ENCODE results near the gene CDKN2B. TPM values are rescaled to one million over a fixed set of nuclear protein-coding genes. Genes with fewer than 3 reads are reported as not detected.

The CDKN2B gene
- total RNA-seq, 2 experiments from 2014 or later, result not detected

DNA sequence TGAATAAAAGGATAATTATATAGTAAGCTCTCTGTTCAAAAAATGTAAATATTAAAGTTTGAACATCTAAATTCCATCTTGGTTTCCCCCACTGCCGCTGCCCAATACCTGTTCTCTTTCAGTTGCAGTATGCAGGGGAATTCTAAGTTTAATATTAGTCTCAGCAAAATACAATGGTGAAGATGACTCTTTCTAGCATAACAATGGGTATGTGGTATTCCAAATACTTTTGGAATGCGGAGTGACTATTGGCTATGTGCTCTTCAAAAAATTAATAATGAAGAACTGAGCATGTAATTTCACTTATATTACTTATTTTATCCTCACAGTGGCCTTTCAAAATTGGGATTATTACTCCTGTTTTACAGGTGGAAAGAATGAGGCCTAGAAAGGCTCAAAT is 11.1 kb downstream of the CDKN2B start:
- Mint-ChIP-seq H3K4me1 (ENCODE audit: low read depth) (peaks cover 11% of the 10 kb centered on the region), H3K27ac (no peak overlapping the region), H3K4me3 (peak overlapping the region; percentile 14), H3K9me3 (no peaks in the 10 kb centered on the region), H3K36me3 (ENCODE audit: low read depth) (peaks cover 10% of the 10 kb centered on the region), H3K27me3 (peaks cover 64% of the 10 kb centered on the region)
- intact Hi-C loops (cut with DNase I, micrococcal nuclease), result no loop called here
- ChIA-PET CTCF (interaction anchor here (1.0 kb wide), 1 partner anchor 11 kb away, joined by 3 read pairs; no protein-coding TSS in a partner anchor), POLR2A (interaction anchor here (0.9 kb wide), 1 partner anchor 9 kb away, joined by 3 read pairs; no protein-coding TSS in a partner anchor)
- no peak overlapping the region for H3K27ac ChIP-seq (ENCODE audit: low read depth in 1 of 2, low read length in 2 of 2)
- peaks cover 0 to 23% of the 10 kb centered on the region in 2 experiments for H3K27me3 ChIP-seq (ENCODE audit: control insufficient read depth in 1 of 2, insufficient read depth in 2 of 2, low read length in 2 of 2)
- DNase-seq (no peak), ATAC-seq (ENCODE audit: poor library complexity) (no peak)
- no peaks in the 10 kb centered on the region for H3K9me3 ChIP-seq (ENCODE audit: control insufficient read depth in 1 of 2, insufficient read depth in 1 of 2, low read length in 2 of 2)
- TF ChIP-seq, protein P1, sequence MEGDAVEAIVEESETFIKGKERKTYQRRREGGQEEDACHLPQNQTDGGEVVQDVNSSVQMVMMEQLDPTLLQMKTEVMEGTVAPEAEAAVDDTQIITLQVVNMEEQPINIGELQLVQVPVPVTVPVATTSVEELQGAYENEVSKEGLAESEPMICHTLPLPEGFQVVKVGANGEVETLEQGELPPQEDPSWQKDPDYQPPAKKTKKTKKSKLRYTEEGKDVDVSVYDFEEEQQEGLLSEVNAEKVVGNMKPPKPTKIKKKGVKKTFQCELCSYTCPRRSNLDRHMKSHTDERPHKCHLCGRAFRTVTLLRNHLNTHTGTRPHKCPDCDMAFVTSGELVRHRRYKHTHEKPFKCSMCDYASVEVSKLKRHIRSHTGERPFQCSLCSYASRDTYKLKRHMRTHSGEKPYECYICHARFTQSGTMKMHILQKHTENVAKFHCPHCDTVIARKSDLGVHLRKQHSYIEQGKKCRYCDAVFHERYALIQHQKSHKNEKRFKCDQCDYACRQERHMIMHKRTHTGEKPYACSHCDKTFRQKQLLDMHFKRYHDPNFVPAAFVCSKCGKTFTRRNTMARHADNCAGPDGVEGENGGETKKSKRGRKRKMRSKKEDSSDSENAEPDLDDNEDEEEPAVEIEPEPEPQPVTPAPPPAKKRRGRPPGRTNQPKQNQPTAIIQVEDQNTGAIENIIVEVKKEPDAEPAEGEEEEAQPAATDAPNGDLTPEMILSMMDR (IDR thresholded peaks at IDR 0.05), result no peak
- H3K36me3 ChIP-seq (ENCODE audit: insufficient read depth, low read length), result no peaks in the 10 kb centered on the region
- no peak overlapping the region for H3K4me3 ChIP-seq (ENCODE audit: low read length)
- peaks cover 20% of the 10 kb centered on the region for H3K4me1 ChIP-seq (ENCODE audit: insufficient read depth, low read length)

DNA sequence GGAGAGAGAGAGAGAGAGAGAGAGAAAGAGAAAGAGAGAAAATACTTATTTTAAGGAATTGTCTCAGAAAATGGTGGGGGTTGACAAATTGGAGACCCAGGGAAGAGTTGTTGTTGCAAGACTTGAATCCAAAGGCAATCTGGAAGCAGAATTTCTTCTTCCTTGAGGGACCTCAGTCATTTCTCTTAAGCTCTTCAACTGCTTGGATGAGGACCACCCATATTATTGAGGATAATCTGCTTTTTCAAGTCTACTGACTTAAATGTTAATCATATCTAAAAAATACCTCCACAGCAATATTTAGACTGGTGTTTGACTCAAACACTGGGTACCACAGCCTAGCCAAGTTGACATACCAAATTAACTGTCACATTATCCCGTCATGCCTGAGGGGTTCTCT is 11.6 kb downstream of the CDKN2B start:
- Histone ChIP-seq H3K9me3 (ENCODE audit: control insufficient read depth in 1 of 2, insufficient read depth in 1 of 2, low read length in 2 of 2) (no peaks in the 10 kb centered on the region), H3K4me3 (ENCODE audit: low read length) (no peak overlapping the region), H3K4me1 (ENCODE audit: insufficient read depth, low read length) (peaks cover 20% of the 10 kb centered on the region), H3K27ac (ENCODE audit: low read depth in 1 of 2, low read length in 2 of 2) (no peak overlapping the region), H3K27me3 (ENCODE audit: control insufficient read depth in 1 of 2, insufficient read depth in 2 of 2, low read length in 2 of 2) (peaks cover 0 to 18% of the 10 kb centered on the region in 2 experiments), H3K36me3 (ENCODE audit: insufficient read depth, low read length) (no peaks in the 10 kb centered on the region)
- peak overlapping the region; percentile 14 for H3K4me3 Mint-ChIP-seq
- peaks cover 10% of the 10 kb centered on the region for H3K36me3 Mint-ChIP-seq (ENCODE audit: low read depth)
- H3K27me3 Mint-ChIP-seq, result peaks cover 59% of the 10 kb centered on the region
- intact Hi-C loops (cut with DNase I, micrococcal nuclease), result no loop called here
- no peak for ATAC-seq (ENCODE audit: poor library complexity)
- POLR2A ChIA-PET, result interaction anchor here (0.9 kb wide), 1 partner anchor 9 kb away, joined by 3 read pairs; no protein-coding TSS in a partner anchor
- TF ChIP-seq, protein P1 (IDR thresholded peaks at IDR 0.05), result no peak
- no peaks in the 10 kb centered on the region for H3K9me3 Mint-ChIP-seq
- CTCF ChIA-PET, result no interaction called here
- H3K27ac Mint-ChIP-seq, result no peak overlapping the region
- no peak for DNase-seq
- peaks cover 11% of the 10 kb centered on the region for H3K4me1 Mint-ChIP-seq (ENCODE audit: low read depth)

DNA sequence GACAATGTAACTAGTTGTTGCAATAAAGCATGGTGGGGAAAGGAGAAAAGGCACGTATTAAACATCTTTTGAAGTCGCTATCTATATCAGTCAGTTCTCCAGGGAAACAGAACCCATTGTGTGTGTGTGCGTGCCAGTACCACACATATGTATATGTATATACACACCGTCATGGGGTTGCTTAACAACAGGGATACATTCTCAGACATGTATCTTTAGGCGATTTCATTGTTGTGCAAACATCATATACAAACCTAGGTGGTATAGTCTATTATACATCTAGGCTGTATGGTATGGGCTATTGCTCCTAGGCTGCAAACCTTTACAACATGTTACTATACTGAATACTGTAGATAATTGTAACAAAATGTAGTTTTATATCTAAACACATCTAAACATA is 12.2 kb downstream of the CDKN2B start:
- intact Hi-C loops (cut with DNase I, micrococcal nuclease), result no loop called here
- TF ChIP-seq, protein P1 (IDR thresholded peaks at IDR 0.05), result no peak
- Histone ChIP-seq H3K27me3 (ENCODE audit: control insufficient read depth in 1 of 2, insufficient read depth in 2 of 2, low read length in 2 of 2) (peaks cover 0 to 12% of the 10 kb centered on the region in 2 experiments), H3K4me1 (ENCODE audit: insufficient read depth, low read length) (peaks cover 20% of the 10 kb centered on the region), H3K9me3 (ENCODE audit: control insufficient read depth in 1 of 2, insufficient read depth in 1 of 2, low read length in 2 of 2) (no peaks in the 10 kb centered on the region), H3K27ac (ENCODE audit: low read depth in 1 of 2, low read length in 2 of 2) (no peak overlapping the region), H3K36me3 (ENCODE audit: insufficient read depth, low read length) (no peaks in the 10 kb centered on the region), H3K4me3 (ENCODE audit: low read length) (no peak overlapping the region)
- H3K27me3 Mint-ChIP-seq, result peaks cover 53% of the 10 kb centered on the region
- peaks cover 10% of the 10 kb centered on the region for H3K36me3 Mint-ChIP-seq (ENCODE audit: low read depth)
- peaks cover 11% of the 10 kb centered on the region for H3K4me1 Mint-ChIP-seq (ENCODE audit: low read depth)
- ChIA-PET CTCF (no interaction called here), POLR2A (interaction anchor here (0.9 kb wide), 1 partner anchor 10 kb away, joined by 3 read pairs; no protein-coding TSS in a partner anchor)
- H3K9me3 Mint-ChIP-seq, result no peaks in the 10 kb centered on the region
- H3K4me3 Mint-ChIP-seq, result peak overlapping the region; percentile 100
- ATAC-seq (ENCODE audit: poor library complexity) (no peak), DNase-seq (no peak)
- H3K27ac Mint-ChIP-seq, result no peak overlapping the region

Data from CD4-positive, alpha-beta T cell (primary cell).